ENCODE measurements around the gene NSUN7. TPM values are rescaled to one million over a fixed set of nuclear protein-coding genes. Genes with fewer than 3 reads are reported as not detected.
"Not testable (repeated sequence)": the region's sequence is repeated elsewhere in the genome, so short reads cannot be mapped to it uniquely, and the experiment has no call there.

NSUN7 gene
- total RNA-seq, 2 donors from 2014 or later = 17.9 to 29.6 TPM

- Histone ChIP-seq H3K9me3 (ENCODE audit: control insufficient read depth, low read length) (no peaks in the 10 kb centered on the region), H3K27me3 (ENCODE audit: control insufficient read depth, insufficient read depth, low read length, poor library complexity, severe bottlenecking) (no peaks in the 10 kb centered on the region), H3K4me1 (ENCODE audit: control insufficient read depth, insufficient read depth, low read length) (no peaks in the 10 kb centered on the region), H3K4me3 (ENCODE audit: low read length) (no peak overlapping the region), H3K27ac (ENCODE audit: low read depth, low read length) (no peak overlapping the region), H3K9ac (ENCODE audit: extremely low read depth, low read length, poor library complexity, severe bottlenecking) (no peak overlapping the region), H3K36me3 (ENCODE audit: control insufficient read depth, insufficient read depth, low read length) (peaks cover 42% of the 10 kb centered on the region)
- WGBS, 2 experiments (ENCODE audit: insufficient coverage in 1 of 2, insufficient read length in 1 of 2) = 94 to 100% methylated on average over 1 to 2 of the region's 2 CpGs
- H3K4me3 Mint-ChIP-seq = no peak overlapping the region
- no peaks in the 10 kb centered on the region for H3K27me3 Mint-ChIP-seq (ENCODE audit: insufficient read depth)
- H3K9me3 Mint-ChIP-seq = no peaks in the 10 kb centered on the region
- no peak overlapping the region for H3K27ac Mint-ChIP-seq
- peaks cover 16% of the 10 kb centered on the region for H3K36me3 Mint-ChIP-seq (ENCODE audit: low read depth)
- no peak for TF ChIP-seq CTCF (conservative IDR thresholded peaks at IDR 0.05)
- H3K4me1 Mint-ChIP-seq = peaks cover 5% of the 10 kb centered on the region
- no peak for DNase-seq
These were observed 63.1 kb downstream of the NSUN7 start for GRCh38 chr4:40812856-40813255.

GRCh38 chr4:40817157-40817556 lies 67.4 kb downstream of the NSUN7 start:
- WGBS, 2 experiments (ENCODE audit: insufficient coverage in 1 of 2, insufficient read length in 1 of 2) = 72 to 92% methylated on average over 2 to 6 of the region's 6 CpGs

GRCh38 chr4:40820101-40820500 lies 70.3 kb downstream of the NSUN7 start:
- no peak overlapping the region for H3K4me3 ChIP-seq (ENCODE audit: low read length)
- H3K4me1 ChIP-seq (ENCODE audit: control insufficient read depth, insufficient read depth, low read length) = no peaks in the 10 kb centered on the region
- Mint-ChIP-seq H3K27me3 (ENCODE audit: insufficient read depth) (no peaks in the 10 kb centered on the region), H3K4me1 (no peaks in the 10 kb centered on the region), H3K27ac (no peak overlapping the region), H3K4me3 (no peak overlapping the region), H3K36me3 (ENCODE audit: low read depth) (peaks cover 50% of the 10 kb centered on the region), H3K9me3 (no peaks in the 10 kb centered on the region)
- WGBS, 2 experiments (ENCODE audit: insufficient coverage in 1 of 2, insufficient read length in 1 of 2) = 93% methylated on average over 11 of the region's 11 CpGs
- H3K9me3 ChIP-seq (ENCODE audit: control insufficient read depth, low read length) = no peaks in the 10 kb centered on the region
- no peak overlapping the region for H3K27ac ChIP-seq (ENCODE audit: low read depth, low read length)
- DNase-seq = no peak
- TF ChIP-seq CTCF (conservative IDR thresholded peaks at IDR 0.05) = no peak
- peaks cover 56% of the 10 kb centered on the region for H3K36me3 ChIP-seq (ENCODE audit: control insufficient read depth, insufficient read depth, low read length)
- H3K27me3 ChIP-seq (ENCODE audit: control insufficient read depth, insufficient read depth, low read length, poor library complexity, severe bottlenecking) = no peaks in the 10 kb centered on the region
- no peak overlapping the region for H3K9ac ChIP-seq (ENCODE audit: extremely low read depth, low read length, poor library complexity, severe bottlenecking)

More at GRCh38 chr4:40817157-40817556, 67.4 kb downstream of the NSUN7 start:
- not testable (repeated sequence) for DNase-seq; H3K4me1 Mint-ChIP-seq; H3K9me3 Mint-ChIP-seq; H3K27ac Mint-ChIP-seq; H3K4me1 ChIP-seq (ENCODE audit: control insufficient read depth, insufficient read depth, low read length); H3K27ac ChIP-seq (ENCODE audit: low read depth, low read length); H3K27me3 ChIP-seq (ENCODE audit: control insufficient read depth, insufficient read depth, low read length, poor library complexity, severe bottlenecking); H3K27me3 Mint-ChIP-seq (ENCODE audit: insufficient read depth); H3K9me3 ChIP-seq (ENCODE audit: control insufficient read depth, low read length); H3K9ac ChIP-seq (ENCODE audit: extremely low read depth, low read length, poor library complexity, severe bottlenecking); H3K4me3 Mint-ChIP-seq; H3K4me3 ChIP-seq (ENCODE audit: low read length)
- H3K36me3 Mint-ChIP-seq (ENCODE audit: low read depth) = peaks cover 35% of the 10 kb centered on the region
- peaks cover 60% of the 10 kb centered on the region for H3K36me3 ChIP-seq (ENCODE audit: control insufficient read depth, insufficient read depth, low read length)

All from endodermal cell (in vitro differentiated cells).